Fibroblast of mammary gland (primary cell): ENCODE results near the gene ASB17.

Experiments used
- DNase-seq: peaks from one replicate; pipeline ENCODE4 v3.0.0-alpha.2; 2010; ENCODE audit warnings: low read depth
- H3K4me3 ChIP-seq: 2 replicates; pipeline ENCODE4 v1.5.1; 2011; ENCODE audit warnings: low read depth, mild to moderate bottlenecking, low read length, moderate library complexity; ENCODE audit not compliant: control insufficient read depth
- TF ChIP-seq, protein P1 (sequence below): conservative IDR thresholded peaks from 2 replicates; pipeline ENCODE4 v1.5.1; 2011; ENCODE audit warnings: low read depth, low read length, inconsistent platforms; ENCODE audit not compliant: control insufficient read depth, insufficient read depth

ASB17 gene

DNA sequence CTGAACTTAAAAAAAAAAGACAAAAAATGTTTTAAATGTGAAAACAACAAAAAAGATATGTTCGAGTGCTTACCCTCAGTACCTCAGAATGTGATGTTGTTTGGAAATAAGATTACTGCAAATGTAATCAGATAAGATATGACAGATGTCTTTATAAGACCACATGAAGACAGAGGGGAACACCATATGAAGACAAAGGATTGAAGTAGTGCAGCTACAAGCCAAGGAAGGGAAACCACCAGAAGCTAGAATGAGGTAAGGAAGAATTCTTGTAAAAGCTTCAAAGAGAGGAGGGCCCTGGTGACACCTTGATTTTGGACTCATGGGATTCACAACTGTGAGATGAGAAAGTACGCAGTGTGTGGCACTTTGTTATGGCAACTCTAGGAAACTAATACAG lies 15.4 kb downstream of the ASB17 start:
- TF ChIP-seq, protein P1, sequence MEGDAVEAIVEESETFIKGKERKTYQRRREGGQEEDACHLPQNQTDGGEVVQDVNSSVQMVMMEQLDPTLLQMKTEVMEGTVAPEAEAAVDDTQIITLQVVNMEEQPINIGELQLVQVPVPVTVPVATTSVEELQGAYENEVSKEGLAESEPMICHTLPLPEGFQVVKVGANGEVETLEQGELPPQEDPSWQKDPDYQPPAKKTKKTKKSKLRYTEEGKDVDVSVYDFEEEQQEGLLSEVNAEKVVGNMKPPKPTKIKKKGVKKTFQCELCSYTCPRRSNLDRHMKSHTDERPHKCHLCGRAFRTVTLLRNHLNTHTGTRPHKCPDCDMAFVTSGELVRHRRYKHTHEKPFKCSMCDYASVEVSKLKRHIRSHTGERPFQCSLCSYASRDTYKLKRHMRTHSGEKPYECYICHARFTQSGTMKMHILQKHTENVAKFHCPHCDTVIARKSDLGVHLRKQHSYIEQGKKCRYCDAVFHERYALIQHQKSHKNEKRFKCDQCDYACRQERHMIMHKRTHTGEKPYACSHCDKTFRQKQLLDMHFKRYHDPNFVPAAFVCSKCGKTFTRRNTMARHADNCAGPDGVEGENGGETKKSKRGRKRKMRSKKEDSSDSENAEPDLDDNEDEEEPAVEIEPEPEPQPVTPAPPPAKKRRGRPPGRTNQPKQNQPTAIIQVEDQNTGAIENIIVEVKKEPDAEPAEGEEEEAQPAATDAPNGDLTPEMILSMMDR: no peak
- no peak for DNase-seq
- H3K4me3 ChIP-seq: no peak overlapping the region

DNA sequence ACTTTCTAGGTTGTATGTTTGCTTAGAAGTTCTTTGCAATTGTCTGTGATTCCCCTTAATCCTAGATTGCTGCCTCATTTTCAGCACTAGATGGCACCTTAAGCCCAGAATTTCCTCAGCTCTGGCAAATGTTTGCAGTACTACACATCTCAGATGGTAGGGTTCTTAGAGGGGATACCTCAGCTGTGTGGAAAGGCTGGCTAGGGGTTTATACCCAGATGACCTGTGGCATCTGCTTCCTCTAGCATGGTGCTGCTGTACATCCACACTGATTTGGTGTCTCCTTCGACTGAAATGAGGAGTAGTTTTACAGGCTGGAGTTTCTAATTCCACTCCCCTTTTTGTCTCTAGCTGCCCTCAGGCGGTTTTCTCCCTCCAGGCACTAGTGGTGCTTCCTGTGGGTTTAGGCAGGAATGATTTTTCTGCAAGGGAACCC lies 23.5 kb downstream of the ASB17 start:
- TF ChIP-seq, protein P1: peak; percentile 69
- no peak overlapping the region for H3K4me3 ChIP-seq
- peak; percentile 54 for DNase-seq

DNA sequence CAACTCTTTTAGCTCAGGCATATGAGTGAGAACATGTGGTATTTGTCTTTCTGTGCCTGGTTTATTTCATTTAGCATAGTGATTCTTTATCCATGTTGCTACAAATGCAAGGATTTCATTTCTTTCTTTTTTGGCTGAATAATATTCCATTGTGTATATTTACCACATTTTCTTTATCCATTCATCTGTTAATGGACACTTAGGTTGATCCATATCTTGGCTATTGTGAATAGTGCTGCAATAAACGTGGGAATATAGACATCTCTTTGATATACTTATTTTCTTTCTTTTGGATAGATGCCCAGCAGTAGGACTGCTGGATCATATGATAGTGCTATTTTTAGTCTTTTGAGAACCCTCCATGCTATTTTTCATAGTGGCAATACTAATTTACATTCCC lies 30.8 kb downstream of the ASB17 start:
- no peak for DNase-seq
- TF ChIP-seq, protein P1: no peak
- H3K4me3 ChIP-seq: no peak overlapping the region

DNA sequence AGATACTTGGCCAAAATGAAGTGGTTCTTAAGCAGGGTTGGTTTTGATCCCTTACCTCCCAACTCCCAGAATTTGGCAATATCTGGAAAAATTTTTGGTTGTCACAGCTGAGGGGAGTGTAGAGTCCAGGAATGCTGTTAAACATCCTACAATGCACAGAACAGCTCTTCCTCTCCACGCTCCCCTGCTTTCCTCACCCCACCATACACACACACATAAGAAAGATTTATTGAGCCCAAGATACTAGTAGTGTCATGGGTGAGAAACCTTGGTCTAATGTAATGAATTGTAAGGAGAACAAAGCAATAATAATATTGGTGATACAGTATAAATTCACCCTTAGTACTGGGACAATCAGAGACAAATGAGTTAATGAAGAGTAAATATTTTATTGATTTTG lies 47.8 kb downstream of the ASB17 start:
- DNase-seq: no peak
- TF ChIP-seq, protein P1: no peak
- no peak overlapping the region for H3K4me3 ChIP-seq

DNA sequence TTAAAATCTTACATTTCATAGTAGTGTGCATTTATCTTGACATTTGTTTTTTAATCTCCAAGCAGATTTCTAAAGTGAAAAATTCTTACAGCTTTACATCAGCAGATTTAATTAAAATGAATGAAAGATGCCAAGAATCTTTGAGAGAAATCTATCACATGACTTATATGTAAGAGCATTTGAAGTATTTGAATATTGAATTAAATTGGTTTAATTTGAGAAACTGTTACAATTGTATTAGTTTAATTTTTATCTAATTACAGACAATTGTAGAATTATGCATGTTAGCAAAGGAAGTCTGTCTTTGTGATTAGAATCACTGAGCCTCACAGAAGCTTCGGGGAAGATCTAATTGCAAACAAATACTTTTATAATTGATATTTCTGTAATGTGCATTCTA lies 52.2 kb downstream of the ASB17 start:
- DNase-seq: no peak
- no peak overlapping the region for H3K4me3 ChIP-seq
- TF ChIP-seq, protein P1: no peak

DNA sequence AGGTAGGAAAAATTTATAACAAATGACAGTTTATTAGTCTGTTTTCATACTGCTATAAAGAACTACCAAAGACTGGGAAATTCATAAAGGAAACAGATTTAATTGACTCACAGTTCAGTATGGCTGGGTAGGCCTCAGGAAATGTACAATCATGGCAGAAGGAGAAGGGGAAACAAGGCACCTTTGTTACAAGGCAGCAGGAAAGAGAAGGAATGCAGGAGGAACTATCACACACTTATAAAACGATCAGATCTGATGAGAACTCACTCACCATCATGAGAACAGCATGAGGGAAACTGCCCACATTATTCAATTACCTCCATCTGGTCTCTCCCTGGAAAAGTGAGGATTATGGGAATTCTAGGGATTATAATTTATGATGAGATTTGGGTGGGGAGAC lies 61.3 kb downstream of the ASB17 start:
- TF ChIP-seq, protein P1: no peak
- no peak overlapping the region for H3K4me3 ChIP-seq
- DNase-seq: no peak
